Loucy (cell line): ENCODE measurements around the gene CREG1.

Experiments used
- H2AFZ ChIP-seq: fragments of 200-600 bp; sonication (generic); 2 replicates; pipeline ENCODE4 v1.6.0; 2016; ENCODE audit warnings: antibody characterized with exemption, mild to moderate bottlenecking, low read length, moderate library complexity
- H3F3A ChIP-seq: fragments of 200-600 bp; 2 replicates; pipeline ENCODE4 v1.6.0; 2016; ENCODE audit warnings: antibody characterized with exemption, low read depth, mild to moderate bottlenecking
- H3K27me3 ChIP-seq: fragments of 200-600 bp; sonication (generic); 2 replicates; pipeline ENCODE4 v1.6.1; 2014; ENCODE audit warnings: low read length, mild to moderate bottlenecking; ENCODE audit not compliant: insufficient read depth, poor library complexity, severe bottlenecking
- H3K36me3 ChIP-seq: fragments of 200-600 bp; sonication (generic); 2 replicates; pipeline ENCODE4 v1.6.1; 2016; ENCODE audit warnings: low read length; ENCODE audit not compliant: insufficient read depth
- H3K4me1 ChIP-seq: fragments of 200-600 bp; sonication (generic); 2 replicates; pipeline ENCODE4 v1.5.1; 2014; ENCODE audit warnings: low read length, mild to moderate bottlenecking; ENCODE audit not compliant: insufficient read depth, poor library complexity, severe bottlenecking
- H3K4me2 ChIP-seq: fragments of 200-600 bp; sonication (generic); 2 replicates; pipeline ENCODE4 v1.6.0; 2014; ENCODE audit warnings: antibody characterized with exemption, low read length, low read depth, mild to moderate bottlenecking; ENCODE audit not compliant: poor library complexity, severe bottlenecking
- H3K4me3 ChIP-seq: fragments of 200-600 bp; sonication (generic); 2 replicates; pipeline ENCODE4 v1.5.1; 2014; ENCODE audit warnings: low read length, mild to moderate bottlenecking, mixed read lengths; ENCODE audit not compliant: poor library complexity, severe bottlenecking
- H3K79me2 ChIP-seq: fragments of 200-600 bp; sonication (generic); 2 replicates; pipeline ENCODE4 v1.6.1; 2014; ENCODE audit warnings: low read length; ENCODE audit not compliant: insufficient read depth
- H3K9ac ChIP-seq: fragments of 200-600 bp; sonication (generic); 2 replicates; pipeline ENCODE4 v1.6.0; 2014; ENCODE audit warnings: mild to moderate bottlenecking, low read depth, low read length, moderate library complexity; ENCODE audit not compliant: poor library complexity, severe bottlenecking
- H3K9me2 ChIP-seq: fragments of 200-600 bp; sonication (generic); replicated peaks from 2 replicates; pipeline ENCODE4 v1.6.1; 2016; ENCODE audit warnings: low read depth, low read length, mixed read lengths
- H3K9me3 ChIP-seq: fragments of 200-600 bp; sonication (generic); 2 replicates; pipeline ENCODE4 v1.6.1; 2014; ENCODE audit warnings: mild to moderate bottlenecking, antibody characterized with exemption, low read length, low read depth; ENCODE audit not compliant: insufficient read depth
- H4K20me1 ChIP-seq: fragments of 200-600 bp; sonication (generic); 2 replicates; pipeline ENCODE4 v1.6.0; 2014; ENCODE audit warnings: antibody characterized with exemption, low read length, mild to moderate bottlenecking; ENCODE audit not compliant: insufficient read depth, poor library complexity, severe bottlenecking
- EZH2phosphoT487 ChIP-seq: fragments of 200-600 bp; IDR thresholded peaks from 2 replicates; pipeline ENCODE4 v1.6.1; 2018; ENCODE audit warnings: antibody characterized with exemption, mild to moderate bottlenecking, moderate library complexity, borderline replicate concordance
- TF ChIP-seq, protein P1 (sequence below): fragments of 200-600 bp; sonication (generic); conservative IDR thresholded peaks from 2 replicates; pipeline ENCODE4 v1.5.1; 2014; ENCODE audit warnings: mild to moderate bottlenecking, antibody characterized with exemption, low read length

CREG1 gene

GRCh38 chr1:167587342-167587741, 33.8 kb upstream of the CREG1 start:
- no peaks in the 10 kb centered on the region for H3F3A ChIP-seq
- H3K9ac ChIP-seq: no peak overlapping the region
- H3K36me3 ChIP-seq: no peaks in the 10 kb centered on the region
- no peaks in the 10 kb centered on the region for H3K4me1 ChIP-seq
- no peaks in the 10 kb centered on the region for H3K9me3 ChIP-seq
- no peaks in the 10 kb centered on the region for H3K9me2 ChIP-seq
- no peaks in the 10 kb centered on the region for H3K79me2 ChIP-seq
- no peak overlapping the region for H3K4me2 ChIP-seq
- TF ChIP-seq, protein P1, sequence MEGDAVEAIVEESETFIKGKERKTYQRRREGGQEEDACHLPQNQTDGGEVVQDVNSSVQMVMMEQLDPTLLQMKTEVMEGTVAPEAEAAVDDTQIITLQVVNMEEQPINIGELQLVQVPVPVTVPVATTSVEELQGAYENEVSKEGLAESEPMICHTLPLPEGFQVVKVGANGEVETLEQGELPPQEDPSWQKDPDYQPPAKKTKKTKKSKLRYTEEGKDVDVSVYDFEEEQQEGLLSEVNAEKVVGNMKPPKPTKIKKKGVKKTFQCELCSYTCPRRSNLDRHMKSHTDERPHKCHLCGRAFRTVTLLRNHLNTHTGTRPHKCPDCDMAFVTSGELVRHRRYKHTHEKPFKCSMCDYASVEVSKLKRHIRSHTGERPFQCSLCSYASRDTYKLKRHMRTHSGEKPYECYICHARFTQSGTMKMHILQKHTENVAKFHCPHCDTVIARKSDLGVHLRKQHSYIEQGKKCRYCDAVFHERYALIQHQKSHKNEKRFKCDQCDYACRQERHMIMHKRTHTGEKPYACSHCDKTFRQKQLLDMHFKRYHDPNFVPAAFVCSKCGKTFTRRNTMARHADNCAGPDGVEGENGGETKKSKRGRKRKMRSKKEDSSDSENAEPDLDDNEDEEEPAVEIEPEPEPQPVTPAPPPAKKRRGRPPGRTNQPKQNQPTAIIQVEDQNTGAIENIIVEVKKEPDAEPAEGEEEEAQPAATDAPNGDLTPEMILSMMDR: no peak
- no peak for TF ChIP-seq EZH2phosphoT487
- no peaks in the 10 kb centered on the region for H3K27me3 ChIP-seq
- no peak overlapping the region for H2AFZ ChIP-seq
- no peaks in the 10 kb centered on the region for H4K20me1 ChIP-seq
- no peak overlapping the region for H3K4me3 ChIP-seq

DNA sequence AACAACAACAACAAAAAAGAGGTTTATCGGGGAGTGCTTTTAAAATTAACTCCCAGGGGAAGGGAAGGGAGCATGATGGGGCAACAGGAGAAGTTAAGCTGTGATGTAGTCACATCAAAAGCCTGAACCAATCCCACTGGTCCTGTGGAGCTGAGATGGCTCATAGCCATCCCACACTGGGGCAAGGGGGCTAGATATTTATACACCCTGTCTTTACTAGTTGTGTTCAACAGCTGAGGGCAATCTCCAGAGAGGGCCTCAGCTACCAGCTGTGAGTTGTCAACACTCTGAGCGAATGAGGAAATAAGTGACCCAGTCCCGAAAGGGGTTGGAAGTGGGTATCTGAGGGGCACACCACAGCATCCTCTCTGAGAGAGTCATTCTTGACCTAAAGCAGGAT, 31.0 kb upstream of the CREG1 start:
- Histone ChIP-seq H3K4me2 (no peak overlapping the region), H3K4me3 (no peak overlapping the region), H4K20me1 (no peaks in the 10 kb centered on the region), H3F3A (no peaks in the 10 kb centered on the region), H3K9me2 (no peaks in the 10 kb centered on the region), H3K9ac (no peak overlapping the region), H3K79me2 (no peaks in the 10 kb centered on the region), H3K27me3 (no peaks in the 10 kb centered on the region), H2AFZ (no peak overlapping the region), H3K4me1 (no peaks in the 10 kb centered on the region), H3K9me3 (no peaks in the 10 kb centered on the region), H3K36me3 (no peaks in the 10 kb centered on the region)
- TF ChIP-seq, protein P1: no peak
- no peak for TF ChIP-seq EZH2phosphoT487

DNA sequence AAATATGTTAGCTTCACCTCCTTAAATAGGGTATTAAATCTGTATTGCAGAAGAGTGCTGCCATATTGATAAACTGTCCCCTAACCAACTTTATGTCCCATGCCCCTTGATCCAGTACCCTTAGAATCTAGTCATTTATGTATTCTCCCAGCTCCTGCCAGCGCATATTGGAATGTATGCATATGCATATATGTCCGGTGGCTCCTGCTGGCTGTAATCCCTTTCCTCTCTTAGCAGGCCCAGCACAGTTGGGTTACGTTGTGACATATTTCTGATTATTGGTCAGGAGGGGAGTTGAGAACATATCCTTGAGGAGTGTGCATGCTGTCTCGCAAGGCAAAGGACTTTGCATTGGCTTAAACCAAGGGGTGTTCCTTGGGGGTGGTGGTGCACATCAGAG, 29.2 kb upstream of the CREG1 start:
- Histone ChIP-seq H4K20me1 (no peaks in the 10 kb centered on the region), H2AFZ (no peak overlapping the region)
- no peak for TF ChIP-seq EZH2phosphoT487
- TF ChIP-seq, protein P1: no peak

More for the DNA sequence above, 29.2 kb upstream of the CREG1 start:
- Histone ChIP-seq H3K9ac (no peak overlapping the region), H3K9me3 (no peaks in the 10 kb centered on the region), H3K36me3 (no peaks in the 10 kb centered on the region), H3F3A (no peaks in the 10 kb centered on the region), H3K9me2 (no peaks in the 10 kb centered on the region), H3K4me2 (no peak overlapping the region), H3K27me3 (no peaks in the 10 kb centered on the region), H3K4me1 (no peaks in the 10 kb centered on the region), H3K79me2 (no peaks in the 10 kb centered on the region), H3K4me3 (no peak overlapping the region)
